GM12874 (cell line): ENCODE data around the gene PI16.

Experiments used
- TF ChIP-seq, protein P1 (sequence below): IDR thresholded peaks from 2 replicates; pipeline ENCODE4 v1.5.1; 2011; ENCODE audit warnings: low read depth, mild to moderate bottlenecking, control low read depth, low read length, moderate library complexity; ENCODE audit not compliant: insufficient read depth

PI16 gene

DNA sequence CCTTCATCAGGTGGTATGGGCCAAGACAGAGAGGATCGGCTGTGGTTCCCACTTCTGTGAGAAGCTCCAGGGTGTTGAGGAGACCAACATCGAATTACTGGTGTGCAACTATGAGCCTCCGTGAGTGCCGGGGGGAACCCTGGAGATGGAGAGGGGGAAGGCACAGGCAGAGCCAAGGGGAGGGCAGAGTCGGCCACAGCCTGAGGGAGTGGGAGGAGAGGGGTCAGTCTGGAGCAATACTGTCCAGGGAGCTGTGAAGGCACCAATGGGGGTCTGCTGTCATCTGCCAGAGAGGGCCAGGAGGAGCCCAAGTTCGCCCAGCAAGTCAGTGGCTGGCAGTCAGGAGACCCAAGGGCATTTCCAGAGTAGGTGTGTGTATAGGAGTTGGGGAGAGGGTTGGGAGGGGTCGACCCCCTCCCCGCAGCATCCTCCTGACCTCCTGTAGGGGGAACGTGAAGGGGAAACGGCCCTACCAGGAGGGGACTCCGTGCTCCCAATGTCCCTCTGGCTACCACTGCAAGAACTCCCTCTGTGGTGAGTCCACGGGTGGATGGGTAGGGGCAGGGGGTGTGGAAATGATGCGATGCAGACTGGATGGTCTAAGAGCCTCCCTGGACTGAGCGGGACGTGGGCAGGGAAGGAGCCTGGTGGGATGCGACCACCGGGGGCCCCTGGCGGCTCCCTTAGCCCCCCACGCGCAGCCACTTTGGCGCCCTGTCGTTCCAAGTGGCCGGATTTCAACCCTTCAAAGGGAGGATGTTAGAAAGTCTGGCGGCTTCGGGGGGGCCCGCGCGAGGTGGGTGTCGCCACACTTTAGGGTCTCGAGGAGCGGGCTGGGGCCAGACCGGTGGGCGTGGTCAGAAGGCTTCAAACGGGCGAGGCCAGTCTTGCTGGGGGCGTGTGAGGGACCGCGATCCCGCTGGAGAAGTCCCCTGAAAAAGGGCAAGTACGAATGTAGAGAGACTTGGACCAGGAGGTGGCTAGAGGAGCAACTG is 7.2 kb downstream of the PI16 start:
- TF ChIP-seq, protein P1, sequence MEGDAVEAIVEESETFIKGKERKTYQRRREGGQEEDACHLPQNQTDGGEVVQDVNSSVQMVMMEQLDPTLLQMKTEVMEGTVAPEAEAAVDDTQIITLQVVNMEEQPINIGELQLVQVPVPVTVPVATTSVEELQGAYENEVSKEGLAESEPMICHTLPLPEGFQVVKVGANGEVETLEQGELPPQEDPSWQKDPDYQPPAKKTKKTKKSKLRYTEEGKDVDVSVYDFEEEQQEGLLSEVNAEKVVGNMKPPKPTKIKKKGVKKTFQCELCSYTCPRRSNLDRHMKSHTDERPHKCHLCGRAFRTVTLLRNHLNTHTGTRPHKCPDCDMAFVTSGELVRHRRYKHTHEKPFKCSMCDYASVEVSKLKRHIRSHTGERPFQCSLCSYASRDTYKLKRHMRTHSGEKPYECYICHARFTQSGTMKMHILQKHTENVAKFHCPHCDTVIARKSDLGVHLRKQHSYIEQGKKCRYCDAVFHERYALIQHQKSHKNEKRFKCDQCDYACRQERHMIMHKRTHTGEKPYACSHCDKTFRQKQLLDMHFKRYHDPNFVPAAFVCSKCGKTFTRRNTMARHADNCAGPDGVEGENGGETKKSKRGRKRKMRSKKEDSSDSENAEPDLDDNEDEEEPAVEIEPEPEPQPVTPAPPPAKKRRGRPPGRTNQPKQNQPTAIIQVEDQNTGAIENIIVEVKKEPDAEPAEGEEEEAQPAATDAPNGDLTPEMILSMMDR: no peak

DNA sequence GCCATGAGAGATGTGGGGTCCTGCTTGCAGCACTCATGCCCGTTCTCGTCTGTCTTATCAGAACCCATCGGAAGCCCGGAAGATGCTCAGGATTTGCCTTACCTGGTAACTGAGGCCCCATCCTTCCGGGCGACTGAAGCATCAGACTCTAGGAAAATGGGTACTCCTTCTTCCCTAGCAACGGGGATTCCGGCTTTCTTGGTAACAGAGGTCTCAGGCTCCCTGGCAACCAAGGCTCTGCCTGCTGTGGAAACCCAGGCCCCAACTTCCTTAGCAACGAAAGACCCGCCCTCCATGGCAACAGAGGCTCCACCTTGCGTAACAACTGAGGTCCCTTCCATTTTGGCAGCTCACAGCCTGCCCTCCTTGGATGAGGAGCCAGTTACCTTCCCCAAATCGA is 8.3 kb downstream of the PI16 start:
- TF ChIP-seq, protein P1: no peak

DNA sequence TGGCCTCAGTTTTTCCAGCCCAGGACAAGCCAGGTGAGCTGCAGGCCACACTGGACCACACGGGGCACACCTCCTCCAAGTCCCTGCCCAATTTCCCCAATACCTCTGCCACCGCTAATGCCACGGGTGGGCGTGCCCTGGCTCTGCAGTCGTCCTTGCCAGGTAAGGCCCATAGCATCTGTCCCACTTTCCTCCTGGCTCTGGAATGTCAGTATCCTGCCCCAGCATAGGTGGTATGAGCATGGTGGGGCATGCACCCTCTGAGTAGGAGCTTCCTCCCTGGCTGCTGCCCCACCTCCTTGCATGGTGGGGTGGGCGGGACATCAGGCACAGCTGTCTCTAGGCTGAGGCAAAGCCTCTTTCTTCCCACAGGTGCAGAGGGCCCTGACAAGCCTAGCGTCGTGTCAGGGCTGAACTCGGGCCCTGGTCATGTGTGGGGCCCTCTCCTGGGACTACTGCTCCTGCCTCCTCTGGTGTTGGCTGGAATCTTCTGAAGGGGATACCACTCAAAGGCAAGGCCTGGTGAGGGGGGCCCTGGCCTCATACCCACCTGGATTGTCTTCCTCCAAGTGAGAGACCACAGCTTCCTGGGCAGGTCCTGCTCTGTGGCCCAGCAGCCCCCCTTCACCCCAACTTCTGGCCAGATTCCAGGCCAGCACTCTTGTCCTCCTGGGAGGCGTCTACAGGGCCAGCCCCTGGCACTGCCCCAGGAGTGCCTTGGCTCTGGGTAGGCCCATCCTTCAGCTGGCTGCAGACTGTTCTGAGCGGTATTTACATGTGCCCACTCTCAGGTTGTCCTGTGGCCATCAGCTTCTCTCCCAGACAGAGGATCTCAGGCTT is 9.1 kb downstream of the PI16 start:
- TF ChIP-seq, protein P1: no peak

DNA sequence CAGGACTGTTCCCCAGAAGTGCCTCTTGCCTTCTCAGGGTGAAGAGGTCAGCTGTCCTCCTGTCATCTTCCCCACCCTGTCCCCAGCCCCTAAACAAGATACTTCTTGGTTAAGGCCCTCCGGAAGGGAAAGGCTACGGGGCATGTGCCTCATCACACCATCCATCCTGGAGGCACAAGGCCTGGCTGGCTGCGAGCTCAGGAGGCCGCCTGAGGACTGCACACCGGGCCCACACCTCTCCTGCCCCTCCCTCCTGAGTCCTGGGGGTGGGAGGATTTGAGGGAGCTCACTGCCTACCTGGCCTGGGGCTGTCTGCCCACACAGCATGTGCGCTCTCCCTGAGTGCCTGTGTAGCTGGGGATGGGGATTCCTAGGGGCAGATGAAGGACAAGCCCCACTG is 9.8 kb downstream of the PI16 start:
- TF ChIP-seq, protein P1: no peak

DNA sequence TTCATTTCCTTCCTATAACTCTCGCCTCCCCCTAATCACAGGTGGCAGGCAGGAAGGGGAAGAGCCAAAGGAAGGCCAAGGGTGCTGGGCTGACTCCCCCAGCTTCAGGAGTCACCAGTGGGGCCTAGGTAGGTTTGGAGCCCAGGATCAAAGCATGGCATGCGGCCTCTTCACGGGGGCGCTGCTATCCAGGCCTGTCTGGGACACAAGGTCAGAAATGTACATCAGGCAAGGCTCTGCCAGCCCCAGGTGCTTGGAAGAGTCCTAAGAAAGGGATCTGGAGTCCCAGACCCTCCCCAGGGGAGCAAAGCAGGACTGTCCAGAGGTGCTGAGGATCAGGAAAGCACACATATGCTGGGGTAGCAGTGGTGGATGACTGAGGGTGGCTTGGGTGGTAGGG is 10.4 kb downstream of the PI16 start:
- TF ChIP-seq, protein P1: no peak

DNA sequence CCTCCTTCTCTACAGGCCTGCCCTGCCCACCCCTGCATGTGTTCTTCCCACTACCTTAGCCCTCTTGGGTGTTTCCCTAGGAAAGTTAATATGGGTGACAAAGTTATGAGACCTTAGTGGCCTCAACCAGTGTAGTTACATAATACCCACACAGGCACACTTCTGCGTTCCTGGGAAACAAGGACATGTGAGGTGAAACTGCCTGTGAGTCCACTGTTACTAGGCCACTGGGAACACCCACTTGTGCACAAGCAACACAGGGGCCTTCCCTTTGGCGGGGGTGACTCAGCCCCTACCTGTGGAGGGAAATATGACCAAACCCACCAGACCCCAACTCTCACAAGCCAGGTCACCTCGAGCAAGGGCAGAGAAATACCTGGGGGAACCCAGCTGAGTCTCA is 12.8 kb downstream of the PI16 start:
- TF ChIP-seq, protein P1: no peak

DNA sequence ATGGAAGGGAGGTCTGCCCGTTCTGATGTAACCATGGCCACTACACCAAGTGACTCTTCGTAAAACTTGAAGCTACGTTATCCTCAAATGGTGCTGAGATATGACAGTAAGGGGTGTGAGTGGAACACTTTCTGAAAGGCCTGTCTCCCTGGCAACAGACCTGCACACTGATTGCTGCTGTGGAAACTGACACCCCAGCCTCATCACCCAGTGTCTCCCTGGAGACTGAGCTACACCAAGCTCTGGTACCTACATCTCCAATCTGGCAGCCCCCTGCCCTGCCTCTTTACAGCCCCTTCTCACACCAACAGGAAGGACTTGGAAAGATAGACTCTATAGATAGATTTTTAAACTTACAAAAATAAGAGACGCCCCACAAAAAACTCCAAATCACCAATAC is 13.2 kb downstream of the PI16 start:
- TF ChIP-seq, protein P1: no peak
